ENCODE results near the gene E2F1.

The E2F1 gene

GRCh38 chr20:33629533-33629932 is 56.7 kb downstream of the E2F1 start:
- TF ChIP-seq EZH2phosphoT487 (IDR thresholded peaks at IDR 0.05; ENCODE audit: borderline replicate concordance, low read length) = no peak
- TF ChIP-seq, protein P1, sequence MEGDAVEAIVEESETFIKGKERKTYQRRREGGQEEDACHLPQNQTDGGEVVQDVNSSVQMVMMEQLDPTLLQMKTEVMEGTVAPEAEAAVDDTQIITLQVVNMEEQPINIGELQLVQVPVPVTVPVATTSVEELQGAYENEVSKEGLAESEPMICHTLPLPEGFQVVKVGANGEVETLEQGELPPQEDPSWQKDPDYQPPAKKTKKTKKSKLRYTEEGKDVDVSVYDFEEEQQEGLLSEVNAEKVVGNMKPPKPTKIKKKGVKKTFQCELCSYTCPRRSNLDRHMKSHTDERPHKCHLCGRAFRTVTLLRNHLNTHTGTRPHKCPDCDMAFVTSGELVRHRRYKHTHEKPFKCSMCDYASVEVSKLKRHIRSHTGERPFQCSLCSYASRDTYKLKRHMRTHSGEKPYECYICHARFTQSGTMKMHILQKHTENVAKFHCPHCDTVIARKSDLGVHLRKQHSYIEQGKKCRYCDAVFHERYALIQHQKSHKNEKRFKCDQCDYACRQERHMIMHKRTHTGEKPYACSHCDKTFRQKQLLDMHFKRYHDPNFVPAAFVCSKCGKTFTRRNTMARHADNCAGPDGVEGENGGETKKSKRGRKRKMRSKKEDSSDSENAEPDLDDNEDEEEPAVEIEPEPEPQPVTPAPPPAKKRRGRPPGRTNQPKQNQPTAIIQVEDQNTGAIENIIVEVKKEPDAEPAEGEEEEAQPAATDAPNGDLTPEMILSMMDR (IDR thresholded peaks at IDR 0.05; ENCODE audit: low read depth, low read length, poor library complexity, severe bottlenecking) = no peak
- Histone ChIP-seq H3K9me3 (ENCODE audit: control insufficient read depth, insufficient read depth, low read length) (no peaks in the 10 kb centered on the region), H3K9me2 (replicated peaks; ENCODE audit: control insufficient read depth, low read length) (no peaks in the 10 kb centered on the region), H3K27ac (ENCODE audit: low read depth, low read length) (no peak overlapping the region), H3K36me3 (ENCODE audit: control insufficient read depth, low read length) (peaks cover 6% of the 10 kb centered on the region; the same call in 1 of the 2 replicates), H3K4me1 (ENCODE audit: control insufficient read depth, low read length) (no peaks in the 10 kb centered on the region), H4K20me1 (ENCODE audit: control insufficient read depth, insufficient read depth, low read depth, low read length) (no peaks in the 10 kb centered on the region), H3F3A (ENCODE audit: control insufficient read depth, insufficient read depth) (no peaks in the 10 kb centered on the region), H3K4me3 (ENCODE audit: low read length) (no peak overlapping the region), H3K79me2 (ENCODE audit: control insufficient read depth, low read length) (no peaks in the 10 kb centered on the region), H3K27me3 (ENCODE audit: control insufficient read depth, low read length) (no peaks in the 10 kb centered on the region), H3K4me2 (ENCODE audit: low read length) (no peak overlapping the region)

DNA sequence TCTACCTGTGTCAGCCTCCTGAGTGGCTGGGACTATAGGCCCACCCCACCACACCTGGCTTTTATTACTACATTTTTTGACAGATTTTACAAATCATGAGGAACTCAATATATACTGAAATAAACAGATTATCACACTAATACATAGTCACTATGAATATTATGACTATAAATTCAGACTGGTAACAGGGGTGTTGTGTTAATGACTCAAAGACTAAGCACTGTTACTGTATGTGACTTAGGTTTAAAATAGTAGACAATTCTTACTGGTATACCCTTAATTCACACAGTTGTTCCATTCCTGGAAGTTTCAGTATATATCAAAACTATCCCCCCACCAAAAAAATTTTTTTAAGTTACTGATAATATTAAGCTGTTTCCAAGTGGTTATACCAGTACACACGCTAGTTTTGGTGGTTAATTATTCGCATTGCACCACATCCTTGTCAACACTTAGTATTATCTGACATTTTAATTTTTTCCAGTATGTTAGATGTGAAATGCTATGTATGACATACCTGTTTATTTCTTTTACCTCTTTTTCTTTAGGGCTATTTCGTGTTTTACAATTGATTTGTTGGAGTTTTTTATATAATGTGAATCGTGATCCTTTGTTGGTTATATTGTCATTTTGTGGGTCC is 58.5 kb downstream of the E2F1 start:
- Histone ChIP-seq H3F3A (ENCODE audit: control insufficient read depth, insufficient read depth) (no peaks in the 10 kb centered on the region), H3K79me2 (ENCODE audit: control insufficient read depth, low read length) (no peaks in the 10 kb centered on the region), H3K4me1 (ENCODE audit: control insufficient read depth, low read length) (no peaks in the 10 kb centered on the region), H3K36me3 (ENCODE audit: control insufficient read depth, low read length) (peaks cover 6% of the 10 kb centered on the region; the same call in 1 of the 2 replicates), H4K20me1 (ENCODE audit: control insufficient read depth, insufficient read depth, low read depth, low read length) (no peaks in the 10 kb centered on the region), H3K9me2 (replicated peaks; ENCODE audit: control insufficient read depth, low read length) (no peaks in the 10 kb centered on the region), H3K9me3 (ENCODE audit: control insufficient read depth, insufficient read depth, low read length) (no peaks in the 10 kb centered on the region), H3K27me3 (ENCODE audit: control insufficient read depth, low read length) (no peaks in the 10 kb centered on the region), H3K27ac (ENCODE audit: low read depth, low read length) (no peak overlapping the region), H3K4me3 (ENCODE audit: low read length) (no peak overlapping the region), H3K4me2 (ENCODE audit: low read length) (no peak overlapping the region)
- TF ChIP-seq, protein P1 (IDR thresholded peaks at IDR 0.05; ENCODE audit: low read depth, low read length, poor library complexity, severe bottlenecking) = no peak
- no peak for TF ChIP-seq EZH2phosphoT487 (IDR thresholded peaks at IDR 0.05; ENCODE audit: borderline replicate concordance, low read length)

DNA sequence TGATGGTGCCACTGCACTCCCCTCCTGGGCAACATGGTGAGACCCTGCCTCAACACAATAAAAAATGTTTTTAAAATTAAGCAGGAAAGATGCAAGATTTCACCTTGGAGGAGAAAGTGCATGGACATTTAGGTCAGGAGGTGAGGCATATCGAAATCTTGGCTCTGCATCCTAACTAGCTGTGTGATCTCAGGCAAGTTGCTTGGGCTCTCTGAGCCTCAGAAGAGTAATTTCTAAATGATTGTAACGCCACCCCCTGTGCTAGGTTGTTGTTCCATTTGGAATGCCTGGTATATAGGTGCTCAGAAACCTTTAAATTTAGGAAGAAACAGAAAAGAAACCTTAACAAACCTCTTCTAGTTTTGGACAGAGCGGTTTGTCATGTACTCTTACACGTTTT is 60.0 kb downstream of the E2F1 start:
- Histone ChIP-seq H3K4me3 (ENCODE audit: low read length) (no peak overlapping the region), H3K4me1 (ENCODE audit: control insufficient read depth, low read length) (peaks cover 6% of the 10 kb centered on the region; the same call in 1 of the 2 replicates), H3K9me2 (replicated peaks; ENCODE audit: control insufficient read depth, low read length) (no peaks in the 10 kb centered on the region), H3K36me3 (ENCODE audit: control insufficient read depth, low read length) (peaks cover 6% of the 10 kb centered on the region; the same call in 1 of the 2 replicates), H3K9me3 (ENCODE audit: control insufficient read depth, insufficient read depth, low read length) (no peaks in the 10 kb centered on the region), H3K4me2 (ENCODE audit: low read length) (no peak overlapping the region), H3K27ac (ENCODE audit: low read depth, low read length) (no peak overlapping the region), H3F3A (ENCODE audit: control insufficient read depth, insufficient read depth) (no peaks in the 10 kb centered on the region), H3K79me2 (ENCODE audit: control insufficient read depth, low read length) (no peaks in the 10 kb centered on the region), H3K27me3 (ENCODE audit: control insufficient read depth, low read length) (no peaks in the 10 kb centered on the region), H4K20me1 (ENCODE audit: control insufficient read depth, insufficient read depth, low read depth, low read length) (no peaks in the 10 kb centered on the region)
- TF ChIP-seq, protein P1 (IDR thresholded peaks at IDR 0.05; ENCODE audit: low read depth, low read length, poor library complexity, severe bottlenecking) = no peak
- no peak for TF ChIP-seq EZH2phosphoT487 (IDR thresholded peaks at IDR 0.05; ENCODE audit: borderline replicate concordance, low read length)

All from DOHH2 (cell line).